ENCODE data around the gene MDK. TPM values are rescaled to one million over a fixed set of nuclear protein-coding genes. Genes with fewer than 3 reads are reported as not detected.

MDK gene
- total and polyA plus RNA-seq, 2 of the 4 experiments (the other 2 are of a cell fraction): 25.8 to 377 TPM

DNA sequence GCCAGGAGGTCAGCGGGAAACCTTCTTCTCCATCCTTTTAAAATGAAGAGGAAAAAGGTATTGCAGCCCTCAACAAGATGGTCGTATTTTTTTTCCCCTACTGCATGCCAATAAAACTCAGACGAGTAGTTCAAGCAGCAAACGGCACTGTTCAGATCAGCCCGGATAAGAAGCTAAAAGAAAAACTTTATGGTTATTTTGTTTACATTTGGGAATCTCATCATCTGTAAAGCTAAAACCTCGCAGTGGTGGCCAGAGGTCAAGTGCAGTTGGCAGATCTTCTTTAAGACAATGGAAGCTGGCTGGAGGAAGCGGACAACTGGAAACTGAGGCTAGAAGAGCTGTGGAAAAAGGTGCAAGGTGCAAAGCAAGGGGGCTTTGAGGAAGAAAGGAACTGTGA, 41.1 kb downstream of the MDK start:
- no peak overlapping the region for H2AK9ac ChIP-seq (replicated peaks; ENCODE audit: low read depth, low read length, poor library complexity)
- H4K20me1 ChIP-seq (ENCODE audit: insufficient read depth, low read length): no peaks in the 10 kb centered on the region
- no peak overlapping the region for H3K23ac ChIP-seq (ENCODE audit: low read depth, low read length)
- ChIA-PET CTCF (interaction anchor here (0.6 kb wide), 1 partner anchor 100 kb away, joined by 5 read pairs; no protein-coding TSS in a partner anchor), POLR2A (ENCODE audit: unreplicated experiment) (no interaction called here)
- H3K27me3 ChIP-seq (ENCODE audit: control insufficient read depth, insufficient read depth, low read length): no peaks in the 10 kb centered on the region
- no peak overlapping the region for H2AK5ac ChIP-seq (ENCODE audit: low read depth, low read length)
- no peak overlapping the region for H3K4me2 ChIP-seq (ENCODE audit: low read depth, low read length)
- BruUV-seq (replicated peaks): no TSS peak
- no peaks in the 10 kb centered on the region for H3K4me1 ChIP-seq (ENCODE audit: control insufficient read depth, insufficient read depth, low read length)
- peak; percentile 36 for DNase-seq
- no peaks in the 10 kb centered on the region for H3K9me3 ChIP-seq (ENCODE audit: control insufficient read depth, insufficient read depth, low read length)
- no peak overlapping the region for H2AFZ ChIP-seq (replicated peaks; ENCODE audit: low read length, poor library complexity)
- H3K27ac ChIP-seq (ENCODE audit: insufficient read depth, low read length): no peak overlapping the region
- peaks cover 0 to 12% of the 10 kb centered on the region in 2 experiments; a peak in 1 of 4 replicates for H3K79me1 ChIP-seq (ENCODE audit: low read depth in 1 of 2, low read length in 2 of 2)
- no peak overlapping the region for H4K8ac ChIP-seq (ENCODE audit: low read depth in 2 of 2, low read length in 2 of 2)
- no peak overlapping the region for H2BK120ac ChIP-seq (ENCODE audit: low read depth, low read length)
- H3K14ac ChIP-seq (replicated peaks; ENCODE audit: low read depth, low read length): no peak overlapping the region
- peaks cover 11% of the 10 kb centered on the region; the same call in 1 of the 2 replicates for H3K9me1 ChIP-seq (ENCODE audit: insufficient read depth, low read length)
- H2BK15ac ChIP-seq (ENCODE audit: low read depth, low read length): no peak overlapping the region
- intact Hi-C loops (cut with micrococcal nuclease) (no loop called here), dilution Hi-C loops (cut with HindIII; ENCODE audit: low sequenced_read_pairs, unreplicated experiment) (no loop called here), in situ Hi-C loops (cut with MboI; ENCODE audit: low sequenced_read_pairs) (no loop called here)
- peaks cover 15% of the 10 kb centered on the region for H3K36me3 ChIP-seq (ENCODE audit: control insufficient read depth, insufficient read depth, low read length)
- H3K56ac ChIP-seq (ENCODE audit: extremely low read depth, insufficient read depth, low read length): no peak overlapping the region
- no peak overlapping the region for H3K4me3 ChIP-seq (ENCODE audit: insufficient read depth, low read depth, low read length)
- peak; percentile 59; the same call in 1 of the 2 replicates for ATAC-seq (ENCODE audit: low read depth)
- no peak overlapping the region for H4K91ac ChIP-seq (ENCODE audit: insufficient read depth, low read depth, low read length)
- 58% methylated on average over 2 of the region's 7 CpGs; no CpG with 5 or more reads in 1 of the 2 experiments for WGBS, 2 experiments (ENCODE audit: extremely low coverage in 2 of 2, insufficient read length in 1 of 2)
- no peak overlapping the region for H3K18ac ChIP-seq (ENCODE audit: low read depth, low read length)
- TF ChIP-seq MXI1 (IDR thresholded peaks at IDR 0.05; ENCODE audit: borderline replicate concordance, low read depth, low read length) (no peak), MAZ (IDR thresholded peaks at IDR 0.05; ENCODE audit: borderline replicate concordance, low read depth, low read length) (no peak), POLR2A (IDR thresholded peaks at IDR 0.05; ENCODE audit: low read depth, low read length) (no peak), RAD21 (IDR thresholded peaks at IDR 0.05; ENCODE audit: low read length) (no peak), SMC3 (IDR thresholded peaks at IDR 0.05; ENCODE audit: low read depth, low read length) (no peak), MAFK (IDR thresholded peaks at IDR 0.05; ENCODE audit: low read depth, low read length) (no peak), RFX5 (IDR thresholded peaks at IDR 0.05; ENCODE audit: low read depth, low read length) (no peak), BHLHE40 (IDR thresholded peaks at IDR 0.05; ENCODE audit: low read depth, low read length) (no peak), NFE2L2 (IDR thresholded peaks at IDR 0.05; ENCODE audit: low read depth, low read length) (no peak), RCOR1 (IDR thresholded peaks at IDR 0.05; ENCODE audit: insufficient replicate concordance, low read length) (no peak)
- TF ChIP-seq, protein P1, sequence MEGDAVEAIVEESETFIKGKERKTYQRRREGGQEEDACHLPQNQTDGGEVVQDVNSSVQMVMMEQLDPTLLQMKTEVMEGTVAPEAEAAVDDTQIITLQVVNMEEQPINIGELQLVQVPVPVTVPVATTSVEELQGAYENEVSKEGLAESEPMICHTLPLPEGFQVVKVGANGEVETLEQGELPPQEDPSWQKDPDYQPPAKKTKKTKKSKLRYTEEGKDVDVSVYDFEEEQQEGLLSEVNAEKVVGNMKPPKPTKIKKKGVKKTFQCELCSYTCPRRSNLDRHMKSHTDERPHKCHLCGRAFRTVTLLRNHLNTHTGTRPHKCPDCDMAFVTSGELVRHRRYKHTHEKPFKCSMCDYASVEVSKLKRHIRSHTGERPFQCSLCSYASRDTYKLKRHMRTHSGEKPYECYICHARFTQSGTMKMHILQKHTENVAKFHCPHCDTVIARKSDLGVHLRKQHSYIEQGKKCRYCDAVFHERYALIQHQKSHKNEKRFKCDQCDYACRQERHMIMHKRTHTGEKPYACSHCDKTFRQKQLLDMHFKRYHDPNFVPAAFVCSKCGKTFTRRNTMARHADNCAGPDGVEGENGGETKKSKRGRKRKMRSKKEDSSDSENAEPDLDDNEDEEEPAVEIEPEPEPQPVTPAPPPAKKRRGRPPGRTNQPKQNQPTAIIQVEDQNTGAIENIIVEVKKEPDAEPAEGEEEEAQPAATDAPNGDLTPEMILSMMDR (conservative IDR thresholded peaks at IDR 0.05; ENCODE audit: low read depth, low read length): no peak
- TF ChIP-seq, protein P2, sequence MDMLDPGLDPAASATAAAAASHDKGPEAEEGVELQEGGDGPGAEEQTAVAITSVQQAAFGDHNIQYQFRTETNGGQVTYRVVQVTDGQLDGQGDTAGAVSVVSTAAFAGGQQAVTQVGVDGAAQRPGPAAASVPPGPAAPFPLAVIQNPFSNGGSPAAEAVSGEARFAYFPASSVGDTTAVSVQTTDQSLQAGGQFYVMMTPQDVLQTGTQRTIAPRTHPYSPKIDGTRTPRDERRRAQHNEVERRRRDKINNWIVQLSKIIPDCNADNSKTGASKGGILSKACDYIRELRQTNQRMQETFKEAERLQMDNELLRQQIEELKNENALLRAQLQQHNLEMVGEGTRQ (IDR thresholded peaks at IDR 0.05; ENCODE audit: low read depth, low read length): no peak
- H2BK20ac ChIP-seq (ENCODE audit: low read depth, low read length): no peak overlapping the region
- H2BK5ac ChIP-seq (ENCODE audit: low read depth, low read length, poor library complexity, severe bottlenecking): no peak overlapping the region
- H3K9ac ChIP-seq (ENCODE audit: low read depth, low read length): no peak overlapping the region
- H3K4ac ChIP-seq (ENCODE audit: low read depth, low read length): no peak overlapping the region
- no peak overlapping the region for H4K5ac ChIP-seq (ENCODE audit: low read depth, low read length)

Data from IMR-90 (cell line).